UCSD-AML1 (cell line): ENCODE data around the gene DDB1.
A peak's percentile ranks its signal among the peaks of the same experiment; 100 is the strongest.

ENCODE experiments used
- DNase-seq: peaks from one replicate; lab custom pipeline; 2025; ENCODE audit not compliant: unreplicated experiment; lab: John Stamatoyannopoulos, UW

The DDB1 gene

DNA sequence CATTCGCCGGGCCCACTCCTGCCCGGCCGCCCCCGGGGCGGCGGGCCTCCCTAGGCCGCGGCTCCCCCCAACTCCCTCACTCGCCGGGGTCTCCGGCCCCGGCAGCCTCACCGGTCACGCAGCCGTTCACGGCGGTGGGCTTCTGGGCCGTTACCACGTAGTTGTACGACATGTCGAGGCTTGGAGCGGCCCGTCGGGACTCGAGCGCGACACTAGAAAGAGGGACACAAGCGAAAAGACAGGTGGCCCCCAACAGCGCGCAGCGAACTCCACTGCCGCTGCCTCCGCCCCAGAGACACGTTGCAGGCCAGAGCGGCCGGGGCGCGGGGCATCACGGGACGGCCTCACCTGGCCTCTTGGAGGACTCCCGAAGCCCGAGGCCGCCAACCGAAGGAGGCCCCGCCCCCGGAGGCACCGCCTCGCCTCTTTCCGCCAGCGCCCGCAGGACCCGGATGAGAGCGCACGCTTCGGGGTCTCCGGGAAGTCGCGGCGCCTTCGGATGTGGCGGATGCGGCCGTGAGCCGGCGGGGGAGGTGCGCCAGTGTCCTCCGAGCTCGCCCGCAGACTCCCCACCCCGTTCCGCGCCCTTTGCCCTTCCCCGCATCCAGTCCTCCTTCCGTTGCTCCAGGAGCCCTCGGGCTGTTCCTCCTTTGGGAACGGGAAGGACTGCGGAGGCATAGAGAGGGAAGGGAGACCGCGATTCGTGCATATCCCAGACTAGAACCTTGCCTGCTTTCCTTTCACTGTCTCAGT is at the start of gene DDB1, which contains the start of gene TKFC:
Gene DDB1 (minus strand): TSS at position 309 of the 753 bp plus-strand sequence. CDS start 137 bp downstream, at position 172.
Gene TKFC (plus strand): TSS at position 432 of the 753 bp plus-strand sequence. CDS start 1,501 bp downstream, outside the sequence.
- peak; percentile 97 for DNase-seq

DNA sequence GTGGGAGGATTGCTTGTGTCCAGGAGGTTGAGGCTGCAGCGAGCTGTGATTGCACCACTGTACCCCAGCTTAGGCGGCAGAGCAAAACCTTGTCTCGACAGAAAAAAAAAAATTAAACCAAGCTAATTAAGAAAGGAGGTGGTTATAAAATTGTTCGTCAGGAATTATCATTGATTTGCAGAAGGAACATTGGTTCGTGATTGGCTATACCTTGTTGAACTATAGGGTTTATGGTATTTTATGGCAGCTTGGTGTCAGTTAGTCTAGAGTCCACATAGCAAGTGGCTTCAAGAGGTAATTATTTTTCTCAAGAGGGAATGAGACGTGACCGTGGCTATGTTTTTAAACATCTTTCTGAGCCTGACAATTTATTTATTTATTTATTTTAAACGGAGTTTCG is 48.0 kb upstream of the DDB1 start:
- no peak for DNase-seq

DNA sequence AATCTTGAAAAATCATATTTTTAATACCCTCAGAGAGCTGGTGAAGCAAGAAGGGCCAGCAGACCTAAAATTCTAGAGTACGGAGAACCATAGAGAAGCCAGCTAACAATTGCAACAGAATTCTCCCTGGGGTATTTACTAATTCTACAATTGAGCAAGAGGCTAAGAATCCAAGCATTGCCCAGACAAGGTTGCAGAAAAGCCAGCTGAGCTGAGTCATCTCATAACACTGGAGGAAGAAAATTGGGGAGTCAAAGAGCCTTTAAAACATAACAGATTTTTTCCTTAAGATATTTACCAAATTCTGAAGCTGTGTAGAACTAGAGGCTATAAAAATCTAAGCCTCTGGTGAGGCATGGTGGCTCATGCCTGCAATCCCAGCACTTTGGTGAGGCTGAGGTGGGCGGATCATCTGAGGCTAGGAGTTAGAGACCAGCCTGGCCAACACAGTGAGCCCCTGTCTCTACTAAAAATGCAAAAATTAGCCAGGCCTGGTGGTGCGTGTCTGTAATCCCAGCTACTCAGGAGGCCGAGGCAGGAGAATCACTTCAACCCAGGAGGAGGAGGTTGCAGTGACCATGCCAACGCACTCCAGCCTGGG is 45.9 kb upstream of the DDB1 start:
- DNase-seq = no peak

DNA sequence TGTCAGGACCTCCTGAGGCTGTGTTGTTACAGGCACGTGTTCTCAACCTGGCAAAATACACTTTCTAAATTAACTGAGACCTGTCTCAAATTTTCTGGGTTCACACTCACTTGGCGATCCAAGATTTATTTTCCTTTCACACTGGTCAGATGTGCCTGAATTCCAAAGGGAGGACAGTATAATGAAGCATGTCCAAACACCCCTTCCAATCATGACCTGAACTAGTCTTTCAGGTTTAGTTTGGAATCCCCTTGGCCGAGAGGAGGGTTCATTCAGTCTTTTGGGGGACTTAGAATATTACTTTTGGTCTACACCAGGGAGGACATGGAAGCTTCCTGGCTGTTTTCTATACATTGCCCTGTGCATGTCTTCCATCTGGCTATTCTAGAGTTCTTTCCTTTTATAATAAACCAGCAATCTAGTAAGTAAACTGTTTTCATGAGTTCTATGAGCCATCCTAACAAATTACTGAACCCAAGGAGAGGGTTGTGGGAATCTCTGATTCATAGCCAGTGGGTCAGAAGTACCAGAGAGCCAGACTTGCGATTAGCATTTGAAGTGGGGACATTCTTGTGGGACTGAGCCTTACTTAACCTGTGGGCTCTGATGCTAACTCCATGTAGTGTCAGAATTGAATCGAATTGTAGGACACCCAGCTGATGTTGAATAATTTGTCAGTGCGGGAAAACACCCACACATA is 44.7 kb upstream of the DDB1 start:
- no peak for DNase-seq

DNA sequence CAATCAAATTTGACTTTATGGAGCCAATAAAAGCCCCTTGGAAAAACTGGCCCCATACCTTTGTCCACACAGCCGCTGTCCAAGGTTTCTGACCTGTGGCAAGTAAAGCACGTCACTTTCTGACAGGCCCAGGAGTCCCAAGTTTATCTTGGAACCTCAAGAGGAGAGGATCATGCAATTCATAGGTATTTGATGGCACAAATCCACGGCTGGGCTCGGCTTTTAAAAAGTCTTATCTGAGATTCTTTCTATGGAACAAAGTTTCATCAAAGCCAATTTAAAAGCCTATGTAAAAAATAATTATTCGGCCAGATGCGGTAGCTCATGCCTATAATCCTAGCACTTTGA is 42.8 kb upstream of the DDB1 start:
- no peak for DNase-seq

DNA sequence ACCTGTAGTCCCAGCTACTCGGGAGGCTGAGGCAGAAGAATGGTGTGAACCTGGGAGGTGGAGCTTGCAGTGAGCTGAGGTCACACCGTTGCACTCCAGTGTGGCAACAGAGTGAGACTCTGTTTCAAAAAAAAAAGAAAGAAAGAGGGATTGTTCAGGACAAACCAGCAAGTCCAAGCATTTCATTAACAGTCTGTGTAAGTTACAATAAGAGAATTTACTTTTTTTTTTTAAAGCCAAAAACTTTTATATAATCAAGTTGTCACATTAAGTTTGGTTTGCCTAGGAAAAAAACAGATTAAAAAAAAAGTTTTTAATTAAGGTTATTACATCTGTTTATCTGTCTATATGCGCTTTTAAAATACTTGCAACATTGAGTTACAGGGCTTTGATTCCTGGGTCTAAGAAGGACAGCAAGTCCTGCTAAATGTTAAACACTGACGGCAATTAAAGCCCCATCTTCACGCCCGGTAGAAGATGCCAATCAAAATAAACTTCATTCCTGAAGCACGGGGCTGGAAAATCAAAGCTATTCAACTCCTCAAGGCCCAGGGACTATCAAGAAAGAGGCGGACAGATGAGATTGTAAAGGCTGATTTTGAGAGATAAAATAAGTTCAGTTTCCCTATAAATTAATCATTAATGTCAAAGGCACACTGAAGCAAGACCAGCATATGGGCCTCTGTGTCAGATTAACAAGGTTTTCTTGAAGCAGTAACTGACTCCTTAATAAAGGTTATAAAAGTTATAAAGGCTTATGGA is 39.9 kb upstream of the DDB1 start:
- no peak for DNase-seq

DNA sequence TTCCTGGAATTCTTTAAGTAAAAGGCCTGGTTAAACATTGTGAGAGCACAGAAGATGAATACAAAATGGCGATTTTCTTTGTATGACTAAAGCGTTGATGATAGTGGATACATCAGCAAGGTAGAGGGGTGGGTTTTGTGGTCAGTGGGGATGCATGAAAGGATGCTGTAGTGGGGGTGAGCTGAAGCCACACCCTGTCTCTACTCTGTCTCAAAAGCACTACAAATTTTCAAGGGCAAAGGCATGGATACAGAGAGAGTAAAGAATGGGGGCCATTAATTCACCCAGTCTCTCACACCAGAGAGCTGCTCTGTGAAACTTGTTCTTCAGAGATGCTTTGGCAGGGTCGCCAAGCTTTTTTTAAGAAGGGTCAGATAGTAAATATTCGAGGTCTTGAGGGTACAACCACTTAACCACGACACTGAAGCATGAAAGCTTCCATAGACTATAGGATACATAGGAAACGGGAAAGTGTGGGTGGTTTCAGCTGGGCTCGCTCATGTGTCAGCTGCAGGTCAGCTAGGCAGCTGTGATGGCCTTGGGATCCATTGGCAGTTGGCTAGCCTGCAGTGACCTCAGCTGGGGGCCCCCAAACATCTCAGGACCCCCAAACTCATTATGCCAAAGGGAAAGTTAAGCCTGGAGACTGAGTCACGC is 37.6 kb upstream of the DDB1 start:
- no peak for DNase-seq

DNA sequence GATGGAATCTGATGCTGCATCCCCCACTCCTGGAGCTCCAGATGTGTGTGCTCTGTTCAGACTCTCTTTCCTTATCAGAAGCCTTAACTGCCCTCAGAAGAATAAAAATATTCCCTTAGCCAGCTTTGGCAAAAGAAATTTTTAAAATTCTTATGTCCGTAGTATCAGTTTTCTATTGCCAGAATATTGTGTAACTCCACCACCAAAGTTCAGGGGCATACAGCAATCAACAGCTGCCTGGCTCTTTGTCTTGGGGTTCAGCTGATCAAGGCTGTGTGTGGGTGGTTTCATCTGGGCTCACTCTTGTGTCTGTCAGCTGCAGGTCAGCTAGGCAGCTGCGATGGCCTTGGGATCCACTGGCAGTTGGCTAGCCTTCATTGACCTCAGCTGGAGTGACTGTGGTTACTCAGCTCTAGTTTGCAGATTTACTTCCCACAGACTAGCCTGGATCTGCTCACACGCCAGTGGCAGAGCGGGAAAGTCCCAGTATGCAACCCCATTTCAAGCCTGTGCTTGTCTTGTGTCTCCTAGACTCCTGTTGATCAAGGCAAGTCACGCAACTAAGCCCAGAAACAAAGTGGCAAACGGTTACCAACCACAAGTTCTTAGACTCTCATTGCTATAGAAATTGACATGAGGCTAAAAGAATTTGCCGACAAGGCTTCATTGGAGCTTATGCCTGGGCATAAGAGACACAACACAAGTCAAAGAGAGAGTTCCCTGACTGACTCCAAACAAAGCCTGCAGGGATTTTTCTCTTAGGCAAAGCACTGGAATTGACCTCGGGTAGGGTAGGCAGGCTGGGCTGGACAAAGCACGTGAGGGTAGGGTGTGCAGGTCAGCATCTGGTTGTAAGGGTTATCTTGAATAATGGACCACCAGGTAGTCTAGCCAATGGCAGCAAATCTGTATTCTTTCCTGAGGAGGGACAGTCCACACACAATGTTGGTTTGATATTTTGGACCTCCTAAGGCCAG is 36.8 kb upstream of the DDB1 start:
- no peak for DNase-seq

DNA sequence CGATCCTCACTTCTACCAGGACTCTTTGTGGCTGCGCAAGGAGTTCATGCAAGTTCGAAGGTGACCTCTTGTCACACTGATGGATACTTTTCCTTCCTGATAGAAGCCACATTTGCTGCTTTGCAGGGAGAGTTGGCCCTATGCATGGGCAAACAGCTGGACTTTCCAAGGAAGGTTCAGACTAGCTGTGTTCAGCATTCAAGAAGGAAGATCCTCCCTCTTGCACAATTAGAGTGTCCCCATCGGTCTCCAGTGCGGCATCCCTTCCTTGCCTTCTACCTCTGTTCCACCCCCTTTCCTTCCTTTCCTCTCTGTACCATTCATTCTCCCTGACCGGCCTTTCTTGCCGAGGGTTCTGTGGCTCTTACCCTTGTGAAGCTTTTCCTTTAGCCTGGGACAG is 35.7 kb upstream of the DDB1 start:
- no peak for DNase-seq

DNA sequence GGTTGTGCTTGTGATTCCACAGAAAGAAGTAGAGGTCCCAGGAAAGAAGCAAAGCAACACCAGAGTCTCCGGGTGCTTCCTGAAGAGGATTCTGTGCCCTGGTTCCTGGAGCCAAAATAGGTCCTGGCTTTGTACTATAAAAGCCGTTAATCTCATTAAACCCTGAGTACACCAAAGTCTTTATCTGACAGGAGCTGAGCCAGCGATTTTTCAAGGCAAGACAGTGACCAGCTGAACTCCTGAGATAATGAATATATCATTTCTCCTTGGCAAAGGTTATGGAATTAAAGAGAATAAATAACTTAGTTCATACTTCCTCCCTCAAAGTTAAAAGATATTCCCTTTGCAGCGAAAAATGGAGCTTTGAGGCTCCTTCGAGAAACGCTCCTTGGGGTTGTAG is 34.5 kb upstream of the DDB1 start:
- DNase-seq = no peak

DNA sequence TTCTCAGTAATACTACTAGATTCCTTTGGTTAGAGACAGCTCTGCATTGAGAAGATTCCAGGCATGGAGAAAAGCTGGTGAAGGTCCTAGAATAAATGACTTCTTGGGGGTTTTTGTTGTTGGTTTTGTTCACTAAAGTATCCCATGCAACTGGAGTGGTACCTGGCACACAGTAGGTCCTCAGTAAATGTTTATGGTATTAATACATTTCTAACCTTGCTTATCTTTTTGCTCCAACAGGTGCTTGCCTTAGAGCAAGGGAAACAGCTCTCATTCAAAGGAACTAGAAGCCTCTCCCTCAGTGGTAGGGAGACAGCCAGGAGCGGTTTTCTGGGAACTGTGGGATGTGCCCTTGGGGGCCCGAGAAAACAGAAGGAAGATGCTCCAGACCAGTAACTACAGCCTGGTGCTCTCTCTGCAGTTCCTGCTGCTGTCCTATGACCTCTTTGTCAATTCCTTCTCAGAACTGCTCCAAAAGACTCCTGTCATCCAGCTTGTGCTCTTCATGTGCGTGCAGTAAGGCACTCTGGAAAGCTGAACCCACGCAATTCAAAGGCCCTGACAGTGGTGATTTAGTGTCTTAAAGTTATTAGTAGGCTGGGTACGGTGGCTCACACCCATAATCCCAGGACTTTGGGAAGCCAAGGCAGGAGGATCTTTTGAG is 31.2 kb upstream of the DDB1 start:
- DNase-seq = no peak

DNA sequence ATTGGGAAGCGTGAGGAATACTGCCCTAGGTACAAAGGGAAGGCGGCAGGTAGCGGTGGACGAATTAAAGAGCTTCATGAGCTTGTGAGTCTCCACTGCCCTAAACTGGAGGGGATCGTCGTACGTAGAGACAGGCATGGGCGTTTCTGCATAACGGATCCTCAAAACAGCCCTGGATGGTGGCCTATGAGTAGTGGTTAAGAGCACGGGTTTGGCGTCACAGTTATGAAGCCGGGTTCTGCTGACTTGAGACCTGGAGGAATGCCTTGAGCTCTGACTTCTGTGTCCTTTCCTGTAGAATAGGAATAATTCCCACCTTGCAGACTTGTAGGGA is 29.6 kb upstream of the DDB1 start:
- DNase-seq = no peak

DNA sequence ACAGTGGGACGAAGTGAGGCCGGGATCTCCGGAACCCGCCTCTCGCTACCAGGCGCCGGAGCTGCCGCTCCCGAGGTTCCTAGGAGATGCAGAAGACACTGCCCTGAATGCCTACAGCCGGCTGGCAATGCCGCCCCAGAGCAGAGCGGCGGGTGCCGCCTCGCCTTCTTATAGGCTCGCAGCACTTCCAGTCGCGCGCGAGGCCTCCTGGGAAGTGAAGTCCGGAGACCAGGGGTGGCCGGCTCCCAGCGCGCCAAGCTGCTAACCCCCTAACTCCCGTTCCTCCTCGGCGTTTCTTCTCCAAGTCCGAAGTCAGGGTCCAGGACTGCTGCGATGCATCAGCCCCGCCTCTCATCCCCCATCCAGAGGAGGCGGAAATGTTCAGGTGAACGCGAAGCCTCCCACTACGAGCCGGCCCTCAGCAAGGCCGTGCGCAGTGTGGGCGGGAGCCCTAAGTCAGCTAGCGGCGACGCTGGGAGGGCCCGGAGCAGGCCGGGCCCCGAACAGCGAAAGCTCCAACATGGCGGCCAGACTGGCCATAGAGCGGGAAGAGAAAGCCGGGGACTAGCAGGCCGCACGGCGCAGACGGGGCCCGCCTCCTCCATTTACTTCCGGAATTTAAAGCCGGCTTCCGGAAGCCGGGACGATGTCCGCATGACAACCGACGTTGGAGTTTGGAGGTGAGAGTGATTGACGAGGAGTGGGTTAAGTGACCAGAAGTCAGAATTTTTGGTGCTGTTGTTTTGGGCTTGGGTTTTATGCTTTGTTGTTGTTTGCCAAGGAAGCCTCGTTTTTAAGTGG is 29.0 kb upstream of the DDB1 start, which contains the start of the genes CYB561A3 and TMEM138:
Gene CYB561A3 (minus strand): TSS at position 142 of the 801 bp plus-strand sequence. CDS start 5,169 bp downstream, outside the sequence.
Gene TMEM138 (plus strand): TSS at position 634 of the 801 bp plus-strand sequence. CDS start 2,017 bp downstream, outside the sequence.
- DNase-seq = peak; percentile 94

DNA sequence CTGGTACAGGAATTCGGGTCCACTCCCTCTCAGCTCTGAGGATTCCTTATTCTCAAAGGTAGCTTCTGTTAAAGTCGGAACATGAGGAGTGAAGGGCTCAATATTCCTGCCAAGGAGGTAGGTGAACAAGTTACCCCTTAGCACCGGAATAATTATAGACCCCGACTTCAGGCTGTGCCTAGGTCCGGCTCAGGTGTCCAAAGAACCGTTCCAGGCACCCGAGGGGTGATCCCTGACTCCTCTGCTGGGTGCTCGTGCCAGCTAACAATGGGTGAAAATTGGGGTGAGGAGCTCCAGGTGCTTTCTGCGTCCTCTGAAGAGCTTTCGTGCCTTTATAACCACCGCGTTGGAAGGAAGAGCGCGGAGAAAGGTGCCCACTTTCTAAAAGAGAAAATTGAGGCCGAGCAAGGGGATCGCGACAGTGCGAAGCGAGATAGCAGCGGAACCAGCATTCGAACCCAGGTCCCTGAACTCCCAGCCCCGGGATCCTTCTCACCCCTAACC is 28.4 kb upstream of the DDB1 start:
- no peak for DNase-seq

DNA sequence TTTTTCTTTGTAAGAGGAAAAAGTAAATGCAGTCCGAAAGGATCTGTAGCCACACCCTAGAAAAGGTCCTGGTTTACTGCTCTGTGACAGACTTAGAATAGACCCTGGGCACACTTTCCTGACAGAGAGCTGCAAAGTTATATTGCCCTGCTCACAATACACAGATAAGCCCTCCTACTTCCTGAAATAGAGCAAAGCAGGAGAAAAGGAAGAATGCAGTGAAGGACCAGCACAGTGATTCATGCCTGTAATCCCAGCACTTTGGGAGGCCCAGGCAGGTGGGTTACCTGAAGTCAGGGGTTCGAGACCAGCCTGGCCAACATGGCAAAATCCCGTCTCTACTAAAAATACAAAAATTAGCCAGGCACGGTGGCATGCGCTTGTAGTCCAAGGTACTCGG is 26.6 kb upstream of the DDB1 start:
- DNase-seq = no peak

DNA sequence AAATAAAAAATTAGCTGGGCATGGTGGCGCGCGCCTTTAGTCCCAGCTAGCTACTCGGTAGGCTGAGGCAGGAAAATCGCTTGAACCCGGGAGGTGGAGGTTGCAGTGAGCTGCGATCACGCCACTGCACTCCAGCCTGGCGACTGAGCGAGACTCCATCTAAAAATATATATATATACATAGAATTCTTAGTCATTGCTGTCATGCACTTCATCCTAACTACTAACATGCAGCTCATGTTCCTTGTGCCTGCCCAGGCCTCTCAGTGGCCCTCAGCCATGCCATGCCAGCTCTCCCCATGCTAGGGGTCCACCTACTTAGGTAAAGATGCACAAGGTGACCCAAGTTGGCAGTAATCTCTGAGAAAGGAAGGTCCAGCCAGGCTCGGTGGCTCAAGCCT is 25.7 kb upstream of the DDB1 start:
- DNase-seq = no peak

DNA sequence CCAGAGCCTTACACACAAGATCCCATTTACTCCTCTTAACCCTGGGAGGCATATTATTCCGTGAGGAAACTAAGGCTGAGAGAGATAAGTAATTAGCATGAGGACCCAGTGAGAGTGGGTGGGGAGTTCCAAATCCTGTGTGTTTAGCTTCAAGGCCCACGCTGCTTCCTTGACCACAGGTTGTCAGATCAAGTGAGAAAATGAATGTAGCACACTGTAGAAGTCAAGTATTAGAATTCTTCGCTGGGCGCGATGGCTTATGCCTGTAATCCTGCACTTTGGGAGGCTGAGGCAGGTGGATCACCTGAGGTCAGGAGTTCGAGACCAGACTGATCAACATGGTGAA is 25.0 kb upstream of the DDB1 start:
- DNase-seq = no peak

DNA sequence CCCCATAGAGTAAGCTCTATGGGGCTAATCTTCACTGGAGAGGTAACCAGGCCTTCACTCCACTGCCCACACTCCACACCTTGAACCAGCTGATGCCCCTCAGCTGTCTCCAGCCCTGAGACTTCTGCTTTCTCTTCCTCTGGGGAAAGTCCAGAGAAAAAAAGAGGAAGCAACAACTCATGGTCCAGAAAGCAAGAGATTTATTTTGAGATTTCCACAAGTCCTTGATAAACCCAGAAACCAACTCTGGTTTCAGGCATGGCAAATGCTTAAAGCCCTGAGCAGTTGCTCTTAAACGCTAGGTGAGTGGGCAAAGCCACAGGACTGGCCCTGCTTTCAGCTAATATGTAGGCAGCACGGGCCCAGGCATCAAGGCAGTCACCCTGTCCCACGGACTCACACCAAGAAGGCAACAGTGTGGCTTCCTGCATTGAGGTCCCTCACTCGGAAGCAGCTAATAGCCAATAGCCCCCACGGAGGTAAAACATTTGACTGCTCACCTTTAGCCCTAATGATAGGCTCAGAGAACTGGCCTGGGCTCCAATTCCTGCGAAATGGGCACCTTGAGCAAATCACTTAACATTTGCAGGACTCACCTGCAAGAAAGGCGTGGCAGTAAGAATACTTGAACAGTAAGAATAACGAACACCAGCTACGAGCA is 24.5 kb upstream of the DDB1 start:
- peak; percentile 24 for DNase-seq
